GM12892 (cell line): ENCODE results near the gene FUT8.

ENCODE experiments used
- POLR2A ChIP-seq: IDR thresholded peaks from 2 replicates; pipeline ENCODE4 v1.6.1; 2011; ENCODE audit warnings: low read depth, low read length, control low read depth
- POLR2AphosphoS5 ChIP-seq: IDR thresholded peaks from 2 replicates; pipeline ENCODE4 v1.6.1; 2011; ENCODE audit warnings: low read depth, low read length, control low read depth
- TAF1 ChIP-seq: IDR thresholded peaks from 2 replicates; pipeline ENCODE4 v1.6.1; 2011; ENCODE audit warnings: low read depth, mild to moderate bottlenecking, control low read depth, low read length, borderline replicate concordance

DNA sequence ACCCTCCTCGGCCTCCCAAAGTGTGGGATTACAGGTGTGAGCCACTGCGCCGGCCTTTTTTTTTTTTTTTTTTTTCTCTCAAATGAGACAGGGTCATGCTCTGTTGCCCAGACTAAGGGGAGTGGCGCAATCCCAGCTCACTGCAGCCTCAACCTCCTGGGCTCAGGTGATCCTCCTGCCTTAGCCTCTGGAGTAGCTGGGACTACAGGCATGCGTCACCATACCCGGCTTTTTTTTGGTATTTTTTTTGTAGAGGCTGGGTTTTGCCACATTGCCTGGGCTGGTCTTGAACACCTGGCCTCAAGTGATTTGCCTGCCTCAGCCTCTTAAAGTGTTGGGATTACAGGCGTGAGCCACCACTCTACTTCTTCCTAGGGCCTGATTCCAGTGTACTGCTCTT is 18.7 kb downstream of the FUT8 start:
- no peak for TF ChIP-seq POLR2A
- TF ChIP-seq POLR2AphosphoS5 = no peak
- TF ChIP-seq TAF1 = no peak
